ENCODE results near the gene PAFAH2.

The PAFAH2 gene

GRCh38 chr1:26043765-26044164, 45.9 kb upstream of the PAFAH2 start:
- no peak for DNase-seq (ENCODE audit: low read depth)
- no peak for TF ChIP-seq CTCF (conservative IDR thresholded peaks at IDR 0.05; ENCODE audit: low read depth, low read length)
- H3K4me3 ChIP-seq (ENCODE audit: low read length), result no peak overlapping the region

- no peak overlapping the region for H3K4me3 ChIP-seq (ENCODE audit: low read length)
- no peak for DNase-seq (ENCODE audit: low read depth)
- no peak for TF ChIP-seq CTCF (conservative IDR thresholded peaks at IDR 0.05; ENCODE audit: low read depth, low read length)
Measured at GRCh38 chr1:26041978-26042377, 44.1 kb upstream of the PAFAH2 start.

GRCh38 chr1:26041401-26041800, 43.5 kb upstream of the PAFAH2 start:
- no peak overlapping the region for H3K4me3 ChIP-seq (ENCODE audit: low read length)
- no peak for TF ChIP-seq CTCF (conservative IDR thresholded peaks at IDR 0.05; ENCODE audit: low read depth, low read length)
- DNase-seq (ENCODE audit: low read depth), result no peak

GRCh38 chr1:26038904-26039303, 41.0 kb upstream of the PAFAH2 start:
- DNase-seq (ENCODE audit: low read depth), result no peak
- H3K4me3 ChIP-seq (ENCODE audit: low read length), result no peak overlapping the region
- TF ChIP-seq CTCF (conservative IDR thresholded peaks at IDR 0.05; ENCODE audit: low read depth, low read length), result no peak

GRCh38 chr1:26038477-26038876, 40.6 kb upstream of the PAFAH2 start:
- H3K4me3 ChIP-seq (ENCODE audit: low read length), result no peak overlapping the region
- no peak for DNase-seq (ENCODE audit: low read depth)
- no peak for TF ChIP-seq CTCF (conservative IDR thresholded peaks at IDR 0.05; ENCODE audit: low read depth, low read length)

- no peak for DNase-seq (ENCODE audit: low read depth)
- no peak overlapping the region for H3K4me3 ChIP-seq (ENCODE audit: low read length)
- no peak for TF ChIP-seq CTCF (conservative IDR thresholded peaks at IDR 0.05; ENCODE audit: low read depth, low read length)
Measured at GRCh38 chr1:26037904-26038303, 40.0 kb upstream of the PAFAH2 start.

- TF ChIP-seq CTCF (conservative IDR thresholded peaks at IDR 0.05; ENCODE audit: low read depth, low read length), result no peak
Measured at GRCh38 chr1:26036756-26037281, 39.0 kb upstream of the PAFAH2 start.

More at GRCh38 chr1:26036756-26037281, 39.0 kb upstream of the PAFAH2 start:
- DNase-seq (ENCODE audit: low read depth), result no peak
- no peak overlapping the region for H3K4me3 ChIP-seq (ENCODE audit: low read length)
